ENCODE data around the gene NRGN.
A peak's percentile ranks its signal among the peaks of the same experiment; 100 is the strongest.

The NRGN gene

GRCh38 chr11:124763156-124763947 is 23.6 kb downstream of the NRGN start:
- Histone ChIP-seq H3K4me3 (replicated peaks; ENCODE audit: insufficient read depth, low read length) (peak overlapping the region; percentile 58), H3K27me3 (ENCODE audit: insufficient read depth, poor library complexity, severe bottlenecking) (peaks cover 28% of the 10 kb centered on the region), H3K27ac (replicated peaks) (no peak overlapping the region)
- no peak for TF ChIP-seq REST (IDR thresholded peaks at IDR 0.05; ENCODE audit: insufficient replicate concordance, low read depth)
- TF ChIP-seq POLR2AphosphoS5 (IDR thresholded peaks at IDR 0.05; ENCODE audit: low read depth): no peak
- no peak for TF ChIP-seq GABPA (IDR thresholded peaks at IDR 0.05; ENCODE audit: low read depth)
- no peak for TF ChIP-seq SPI1 (IDR thresholded peaks at IDR 0.05; ENCODE audit: borderline replicate concordance, low read depth)
- no peak for TF ChIP-seq CTCF (IDR thresholded peaks at IDR 0.05; ENCODE audit: insufficient read depth, low read length)
- DNase-seq (ENCODE audit: low read depth in 1 of 2, low spot score in 1 of 2): peak in 1 of 2 experiments; percentile 57

DNA sequence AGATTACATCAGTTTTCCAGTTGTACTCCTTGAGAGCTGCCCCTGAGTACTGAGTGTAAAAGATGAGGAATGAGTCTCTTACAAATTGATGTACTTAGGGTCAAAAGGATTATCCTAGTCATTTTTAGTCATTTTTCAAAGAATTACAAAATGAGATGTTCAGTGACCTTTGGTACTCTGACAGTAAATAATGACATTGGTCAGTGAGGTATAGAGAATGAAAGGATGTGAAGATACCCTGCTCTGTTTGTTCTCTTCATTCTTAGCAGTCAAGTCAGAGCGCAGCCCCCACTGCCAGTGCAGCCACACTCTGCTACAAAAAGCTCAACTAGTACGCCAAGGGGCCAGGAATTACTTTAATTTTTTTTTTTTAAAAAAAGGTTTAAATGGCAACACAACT is 26.4 kb downstream of the NRGN start:
- DNase-seq (ENCODE audit: low read depth in 1 of 2, low spot score in 1 of 2): no peak
- TF ChIP-seq REST (IDR thresholded peaks at IDR 0.05; ENCODE audit: insufficient replicate concordance, low read depth): no peak
- TF ChIP-seq GABPA (IDR thresholded peaks at IDR 0.05; ENCODE audit: low read depth): no peak
- Histone ChIP-seq H3K4me3 (replicated peaks; ENCODE audit: insufficient read depth, low read length) (no peak overlapping the region), H3K27me3 (ENCODE audit: insufficient read depth, poor library complexity, severe bottlenecking) (peaks cover 12% of the 10 kb centered on the region), H3K27ac (replicated peaks) (no peak overlapping the region)

DNA sequence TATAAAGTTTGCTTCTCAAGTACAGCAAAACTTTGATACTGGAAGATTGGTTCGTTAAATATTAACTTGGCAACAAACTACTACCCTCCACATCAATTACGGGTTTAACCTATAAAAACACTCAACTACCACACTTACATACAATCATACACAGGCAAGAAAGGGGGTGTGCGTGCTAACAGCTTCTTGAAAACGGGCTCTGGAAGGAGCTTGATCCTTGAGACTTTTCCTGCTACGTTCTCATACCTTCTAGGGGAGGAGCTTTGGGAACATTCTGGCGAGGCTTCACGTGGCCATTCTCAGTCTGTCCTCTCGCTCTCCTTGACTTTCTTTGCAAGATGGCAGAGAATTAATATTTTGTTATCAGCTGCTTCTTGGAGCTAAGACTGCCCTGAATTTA is 29.2 kb downstream of the NRGN start:
- no peak for DNase-seq (ENCODE audit: low read depth in 1 of 2, low spot score in 1 of 2)
- H3K4me3 ChIP-seq (replicated peaks; ENCODE audit: insufficient read depth, low read length): no peak overlapping the region
- no peak for TF ChIP-seq CTCF (IDR thresholded peaks at IDR 0.05; ENCODE audit: insufficient read depth, low read length)
- no peak for TF ChIP-seq GABPA (IDR thresholded peaks at IDR 0.05; ENCODE audit: low read depth)
- no peak for TF ChIP-seq SPI1 (IDR thresholded peaks at IDR 0.05; ENCODE audit: borderline replicate concordance, low read depth)
- TF ChIP-seq REST (IDR thresholded peaks at IDR 0.05; ENCODE audit: insufficient replicate concordance, low read depth): no peak
- TF ChIP-seq POLR2AphosphoS5 (IDR thresholded peaks at IDR 0.05; ENCODE audit: low read depth): no peak
- no peaks in the 10 kb centered on the region for H3K27me3 ChIP-seq (ENCODE audit: insufficient read depth, poor library complexity, severe bottlenecking)
- H3K27ac ChIP-seq (replicated peaks): no peak overlapping the region
